ENCODE data around the gene TNS2.
"Not testable (repeated sequence)": the region's sequence is repeated elsewhere in the genome, so short reads cannot be mapped to it uniquely, and the experiment has no call there.

The TNS2 gene

GRCh38 chr12:53049571-53050318 is at the start of gene TNS2:
TSS of gene TNS2 (plus strand) at chr12:53050065. CDS start at chr12:53050186, 121 bp downstream.
- no peak for DNase-seq (ENCODE audit: low read depth)

GRCh38 chr12:53004178-53004577 is 45.7 kb upstream of the TNS2 start:
- DNase-seq (ENCODE audit: low read depth) = no peak

- no peak for DNase-seq (ENCODE audit: low read depth)
Observed at GRCh38 chr12:53004582-53004981, 45.3 kb upstream of the TNS2 start.

GRCh38 chr12:53005215-53005985 is 44.5 kb upstream of the TNS2 start:
- no peak for DNase-seq (ENCODE audit: low read depth)

GRCh38 chr12:53005986-53006809 is 43.7 kb upstream of the TNS2 start, which contains the start of gene EIF4B:
TSS of gene EIF4B (plus strand) at chr12:53006456. CDS start at chr12:53006484, 28 bp downstream.
- peak; percentile 99 for DNase-seq (ENCODE audit: low read depth)

GRCh38 chr12:53006810-53007309 is 43.0 kb upstream of the TNS2 start:
- no peak for DNase-seq (ENCODE audit: low read depth)

GRCh38 chr12:53007343-53007742 is 42.5 kb upstream of the TNS2 start:
- DNase-seq (ENCODE audit: low read depth) = no peak

GRCh38 chr12:53008760-53009159 is 41.1 kb upstream of the TNS2 start:
- DNase-seq (ENCODE audit: low read depth) = not testable (repeated sequence)

- no peak for DNase-seq (ENCODE audit: low read depth)
Observed at GRCh38 chr12:53010955-53011354, 38.9 kb upstream of the TNS2 start.

- DNase-seq (ENCODE audit: low read depth) = no peak
Observed at GRCh38 chr12:53011889-53012288, 38.0 kb upstream of the TNS2 start.

GRCh38 chr12:53012928-53013327 is 36.9 kb upstream of the TNS2 start:
- DNase-seq (ENCODE audit: low read depth) = no peak

- no peak for DNase-seq (ENCODE audit: low read depth)
Observed at GRCh38 chr12:53014709-53015108, 35.2 kb upstream of the TNS2 start.

GRCh38 chr12:53025250-53025649 is 24.6 kb upstream of the TNS2 start:
- no peak for DNase-seq (ENCODE audit: low read depth)

GRCh38 chr12:53027014-53027413 is 22.9 kb upstream of the TNS2 start:
- not testable (repeated sequence) for DNase-seq (ENCODE audit: low read depth)

- DNase-seq (ENCODE audit: low read depth) = no peak
Observed at GRCh38 chr12:53031616-53032015, 18.2 kb upstream of the TNS2 start.

- DNase-seq (ENCODE audit: low read depth) = not testable (repeated sequence)
Observed at GRCh38 chr12:53033832-53034231, 16.0 kb upstream of the TNS2 start.

GRCh38 chr12:53034459-53034858 is 15.4 kb upstream of the TNS2 start:
- no peak for DNase-seq (ENCODE audit: low read depth)

- DNase-seq (ENCODE audit: low read depth) = no peak
Observed at GRCh38 chr12:53036802-53037201, 13.1 kb upstream of the TNS2 start.

- no peak for DNase-seq (ENCODE audit: low read depth)
Observed at GRCh38 chr12:53039851-53040250, 10.0 kb upstream of the TNS2 start.

- no peak for DNase-seq (ENCODE audit: low read depth)
Observed at GRCh38 chr12:53042607-53043454, 7.0 kb upstream of the TNS2 start.

- no peak for DNase-seq (ENCODE audit: low read depth)
Observed at GRCh38 chr12:53044052-53044581, 5.7 kb upstream of the TNS2 start.
